GM12873 (cell line): ENCODE measurements around the gene MBD1.

Source experiments
- CTCF ChIP-seq: IDR thresholded peaks from 2 replicates; pipeline ENCODE4 v1.5.1; 2012; ENCODE audit warnings: low read depth, mild to moderate bottlenecking, moderate library complexity, low read length, control low read depth; ENCODE audit not compliant: insufficient read depth; ENCODE audit errors: missing control alignments

The MBD1 gene

GRCh38 chr18:50274941-50275340, 6.4 kb downstream of the MBD1 start:
- no peak for TF ChIP-seq CTCF

DNA sequence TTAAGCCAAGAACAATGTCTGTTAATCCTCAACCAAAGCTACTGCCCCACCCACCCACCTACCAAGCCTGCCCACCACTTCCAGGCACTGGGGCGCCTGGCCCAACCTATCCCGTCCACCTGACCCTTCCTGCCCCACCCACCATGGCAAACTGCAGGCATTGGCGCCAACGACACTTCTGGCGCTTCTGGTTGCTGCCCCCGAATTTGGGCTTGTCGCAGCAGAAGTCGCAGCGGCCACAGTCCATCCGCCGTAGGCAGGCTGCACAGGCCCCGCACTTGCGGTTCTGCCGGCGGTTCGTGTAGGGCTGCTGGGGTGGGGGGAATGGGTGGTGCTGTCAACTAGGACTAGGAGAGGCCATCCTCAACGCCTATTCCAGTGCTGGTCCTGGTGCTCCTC, 7.3 kb downstream of the MBD1 start:
- no peak for TF ChIP-seq CTCF

GRCh38 chr18:50273203-50274043, 7.9 kb downstream of the MBD1 start:
- TF ChIP-seq CTCF = no peak

DNA sequence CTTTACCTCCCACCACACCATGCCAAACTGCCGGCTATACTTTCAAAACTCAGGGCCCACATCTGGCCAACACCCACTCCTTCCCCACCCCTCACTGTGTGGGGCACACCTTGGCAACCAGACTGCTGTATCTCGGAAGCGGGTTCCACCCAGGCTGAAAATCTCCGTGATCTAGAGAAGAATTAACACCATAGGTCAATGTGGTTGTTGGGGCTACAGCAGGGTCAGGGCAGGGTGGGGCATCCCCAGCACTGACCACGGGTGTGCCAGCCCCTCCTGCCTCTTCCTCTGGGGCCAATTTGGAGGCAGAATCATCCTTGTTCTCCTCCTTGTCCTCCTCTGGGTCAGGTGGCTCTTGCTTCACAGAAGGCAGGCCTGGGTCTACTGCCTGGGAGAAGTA, 8.8 kb downstream of the MBD1 start:
- TF ChIP-seq CTCF = no peak

DNA sequence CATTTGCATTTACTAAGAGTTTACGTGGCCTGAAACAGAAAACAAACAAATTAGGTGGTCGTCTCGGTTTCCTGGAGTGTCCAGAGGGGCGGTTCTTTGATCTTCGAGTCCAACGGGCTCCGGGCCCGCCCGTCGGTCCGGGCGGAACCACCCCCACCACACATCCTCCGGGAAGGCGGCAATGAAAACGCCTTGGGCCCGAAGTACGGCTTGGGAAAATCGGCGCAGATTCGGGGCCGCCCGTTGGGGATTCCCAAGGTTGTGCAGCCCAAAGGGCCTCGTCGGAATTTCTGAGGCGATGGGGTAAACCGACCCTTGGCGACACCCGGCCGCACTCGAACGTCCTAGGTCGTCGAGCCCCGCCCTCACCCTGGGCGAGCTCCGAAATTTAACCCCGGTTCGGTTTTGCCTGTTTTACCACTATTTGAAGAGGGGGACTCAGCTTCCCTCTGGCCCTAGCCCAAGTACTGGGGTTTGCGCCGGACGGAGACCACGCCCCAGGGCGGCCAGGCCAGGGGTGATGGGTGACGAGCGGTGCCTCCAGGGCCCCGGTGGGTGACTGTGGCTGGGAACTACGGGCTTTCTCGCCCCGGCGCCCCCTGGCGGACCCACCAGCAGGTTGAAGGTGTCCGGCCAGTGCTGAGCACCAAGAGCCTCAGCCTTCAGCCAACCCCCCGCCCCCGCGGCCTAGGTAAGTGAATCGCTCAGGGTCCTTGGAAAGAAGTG, 13.1 kb downstream of the MBD1 start:
- peak; percentile 86 for TF ChIP-seq CTCF

- TF ChIP-seq CTCF = no peak
Observed at GRCh38 chr18:50266248-50266704, 15.0 kb downstream of the MBD1 start, which contains the start of gene CFAP53. Gene CFAP53 (minus strand): TSS chr18:50266495. CDS start chr18:50266404, 91 bp downstream.

- TF ChIP-seq CTCF = no peak
Observed at GRCh38 chr18:50262977-50263376, 18.3 kb downstream of the MBD1 start.
